H9 (cell line): ENCODE measurements around the gene PMM2. TPM values are rescaled to one million over a fixed set of nuclear protein-coding genes. Genes with fewer than 3 reads are reported as not detected.

Experiments used
- DNase-seq: peaks from one replicate; pipeline ENCODE4 v3.0.0-alpha.2; 2017
- H2AFZ ChIP-seq: one replicate; pipeline ENCODE4 v1.6.1; 2013; ENCODE audit warnings: mild to moderate bottlenecking, low read length, control low read depth, moderate library complexity
- H2AK5ac ChIP-seq: 2 replicates; pipeline ENCODE4 v1.6.1; 2013; ENCODE audit warnings: low read length, control low read depth, mixed read lengths; ENCODE audit not compliant: insufficient read length
- H2BK120ac ChIP-seq: one replicate; pipeline ENCODE4 v1.6.1; 2013; ENCODE audit warnings: low read depth, mild to moderate bottlenecking, low read length, control low read depth, inconsistent platforms; ENCODE audit not compliant: poor library complexity, severe bottlenecking
- H2BK12ac ChIP-seq: 2 replicates; pipeline ENCODE4 v1.6.1; 2013; ENCODE audit warnings: low read length, control low read depth, mixed read lengths, low read depth; ENCODE audit not compliant: insufficient read length
- H2BK15ac ChIP-seq: 2 replicates; pipeline ENCODE4 v1.6.1; 2013; ENCODE audit warnings: low read depth, low read length, control low read depth
- H2BK20ac ChIP-seq: one replicate; pipeline ENCODE4 v1.6.1; 2013; ENCODE audit warnings: low read depth, mild to moderate bottlenecking, low read length, control low read depth, inconsistent platforms; ENCODE audit not compliant: poor library complexity, severe bottlenecking
- H2BK5ac ChIP-seq: 2 replicates; pipeline ENCODE4 v1.6.1; 2013; ENCODE audit warnings: low read length, control low read depth, mixed read lengths; ENCODE audit not compliant: insufficient read length
- H3K14ac ChIP-seq: 2 replicates; pipeline ENCODE4 v1.6.1; 2013; ENCODE audit warnings: low read length, control low read depth; ENCODE audit not compliant: insufficient read depth
- H3K18ac ChIP-seq: 2 replicates; pipeline ENCODE4 v1.6.1; 2013; ENCODE audit warnings: low read depth, mild to moderate bottlenecking, mixed read lengths, low read length, control low read depth; ENCODE audit not compliant: insufficient read length
- H3K23ac ChIP-seq: 2 replicates; pipeline ENCODE4 v1.6.1; 2013; ENCODE audit warnings: low read length, control low read depth, mixed read lengths, low read depth; ENCODE audit not compliant: insufficient read length
- H3K23me2 ChIP-seq: 2 replicates; pipeline ENCODE4 v1.6.1; 2013; ENCODE audit warnings: low read depth, mild to moderate bottlenecking, mixed read lengths, low read length, control low read depth; ENCODE audit not compliant: insufficient read length, poor library complexity, severe bottlenecking
- H3K27ac ChIP-seq: 2 replicates; pipeline ENCODE4 v1.5.1; 2013; ENCODE audit warnings: low read length, control low read depth, mixed read lengths, low read depth; ENCODE audit not compliant: insufficient read length
- H3K27me3 ChIP-seq: 2 replicates; pipeline ENCODE4 v1.6.1; 2013; ENCODE audit warnings: low read length, control low read depth, inconsistent platforms; ENCODE audit not compliant: insufficient read depth
- H3K4ac ChIP-seq: 2 replicates; pipeline ENCODE4 v1.6.1; 2013; ENCODE audit warnings: low read depth, mild to moderate bottlenecking, control low read depth, inconsistent platforms, low read length, moderate library complexity
- H3K4me1 ChIP-seq: 2 replicates; pipeline ENCODE4 v1.6.1; 2013; ENCODE audit warnings: low read length, control low read depth, inconsistent platforms; ENCODE audit not compliant: insufficient read depth
- H3K4me2 ChIP-seq: 2 replicates; pipeline ENCODE4 v1.6.1; 2013; ENCODE audit warnings: low read length, control low read depth, mixed read lengths; ENCODE audit not compliant: insufficient read length, insufficient read depth
- H3K56ac ChIP-seq: 2 replicates; pipeline ENCODE4 v1.6.1; 2013; ENCODE audit warnings: low read depth, mild to moderate bottlenecking, mixed read lengths, low read length, control low read depth; ENCODE audit not compliant: insufficient read length
- H3K79me1 ChIP-seq: 2 replicates; pipeline ENCODE4 v1.6.1; 2013; ENCODE audit warnings: low read depth, mild to moderate bottlenecking, moderate library complexity, low read length, control low read depth, inconsistent platforms; ENCODE audit not compliant: insufficient read depth, poor library complexity, severe bottlenecking
- H3K79me2 ChIP-seq: 2 replicates; pipeline ENCODE4 v1.6.1; 2013; ENCODE audit warnings: low read length, control low read depth, inconsistent platforms; ENCODE audit not compliant: insufficient read depth
- H3K9ac ChIP-seq: 2 replicates; pipeline ENCODE4 v1.6.1; 2013; ENCODE audit warnings: low read length, control low read depth, mixed read lengths; ENCODE audit not compliant: insufficient read length; ENCODE audit errors: extremely low read depth
- H3K9me3 ChIP-seq: one replicate; pipeline ENCODE4 v1.6.1; 2013; ENCODE audit warnings: low read depth, low read length, inconsistent platforms; ENCODE audit not compliant: control insufficient read depth
- H3T11ph ChIP-seq: one replicate; pipeline ENCODE4 v1.6.1; 2013; ENCODE audit warnings: mild to moderate bottlenecking, low read length, control low read depth, inconsistent platforms
- H4K20me1 ChIP-seq: one replicate; pipeline ENCODE4 v1.6.1; 2013; ENCODE audit not compliant: control insufficient read depth, insufficient read length, insufficient read depth
- H4K5ac ChIP-seq: 2 replicates; pipeline ENCODE4 v1.6.1; 2013; ENCODE audit warnings: low read depth, mild to moderate bottlenecking, mixed read lengths, low read length, control low read depth; ENCODE audit not compliant: insufficient read length
- H4K8ac ChIP-seq: replicated peaks from 2 replicates; pipeline ENCODE4 v1.6.1; 2013; ENCODE audit warnings: low read length, control low read depth, mixed read lengths, low read depth; ENCODE audit not compliant: insufficient read length
- H4K91ac ChIP-seq: 2 replicates; pipeline ENCODE4 v1.6.1; 2013; ENCODE audit warnings: low read depth, mild to moderate bottlenecking, moderate library complexity, mixed read lengths, low read length, control low read depth; ENCODE audit not compliant: insufficient read length
- H3K27ac Mint-ChIP-seq, 3 experiments: 2 replicates in 2 of 3; 3 replicates in 1 of 3; pipeline ENCODE4 v1.8.0; 2020 to 2021; ENCODE audit warnings: mixed read lengths in 3 of 3, mild to moderate bottlenecking in 1 of 3, moderate library complexity in 1 of 3
- H3K27me3 Mint-ChIP-seq: 2 replicates; pipeline ENCODE4 v1.8.0; 2021; ENCODE audit warnings: low read depth, mild to moderate bottlenecking, moderate library complexity, mixed read lengths
- H3K36me3 Mint-ChIP-seq, 3 experiments: 2 replicates in 2 of 3; 3 replicates in 1 of 3; pipeline ENCODE4 v1.8.0; 2020 to 2021; ENCODE audit warnings: low read depth in 3 of 3, mixed read lengths in 3 of 3; ENCODE audit not compliant: insufficient read depth in 1 of 3
- H3K4me1 Mint-ChIP-seq, 2 experiments: 2 replicates each; pipeline ENCODE4 v1.8.0; 2020; ENCODE audit warnings: mixed read lengths in 2 of 2
- H3K4me3 Mint-ChIP-seq, 2 experiments: 2 replicates in 1 of 2; 3 replicates in 1 of 2; pipeline ENCODE4 v1.8.0; 2020 to 2021; ENCODE audit warnings: mild to moderate bottlenecking in 2 of 2, mixed read lengths in 2 of 2, moderate library complexity in 1 of 2
- H3K9me3 Mint-ChIP-seq, 2 experiments: 2 replicates in 1 of 2; 3 replicates in 1 of 2; pipeline ENCODE4 v1.8.0; 2020; ENCODE audit warnings: mild to moderate bottlenecking in 2 of 2, mixed read lengths in 2 of 2, moderate library complexity in 1 of 2
- WGBS: extraction: QIAGEN DNeasy Blood & Tissue Kit; methylation state at CpG from one replicate; pipeline ENCODE4 v1.1.7; 2013; ENCODE audit warnings: missing lambda C conversion rate, low lambda C conversion rate, mixed read lengths; ENCODE audit not compliant: insufficient read length; ENCODE audit errors: extremely low coverage; 5-methylcytosine and 5-hydroxymethylcytosine counted together
- total RNA-seq: library from RNA; stranded (reverse); gene quantifications from 2 replicates; pipeline ENCODE4 v1.2.1, GENCODE V29; 2021
- TF ChIP-seq, protein P1 (sequence below): fragments of 200-600 bp; sonication (generic); conservative IDR thresholded peaks from 3 replicates; pipeline ENCODE4 v1.8.0; 2021; ENCODE audit warnings: antibody characterized with exemption, mild to moderate bottlenecking

PMM2 gene
- total RNA-seq, 1 experiment from 2014 or later = 82.7 TPM

DNA sequence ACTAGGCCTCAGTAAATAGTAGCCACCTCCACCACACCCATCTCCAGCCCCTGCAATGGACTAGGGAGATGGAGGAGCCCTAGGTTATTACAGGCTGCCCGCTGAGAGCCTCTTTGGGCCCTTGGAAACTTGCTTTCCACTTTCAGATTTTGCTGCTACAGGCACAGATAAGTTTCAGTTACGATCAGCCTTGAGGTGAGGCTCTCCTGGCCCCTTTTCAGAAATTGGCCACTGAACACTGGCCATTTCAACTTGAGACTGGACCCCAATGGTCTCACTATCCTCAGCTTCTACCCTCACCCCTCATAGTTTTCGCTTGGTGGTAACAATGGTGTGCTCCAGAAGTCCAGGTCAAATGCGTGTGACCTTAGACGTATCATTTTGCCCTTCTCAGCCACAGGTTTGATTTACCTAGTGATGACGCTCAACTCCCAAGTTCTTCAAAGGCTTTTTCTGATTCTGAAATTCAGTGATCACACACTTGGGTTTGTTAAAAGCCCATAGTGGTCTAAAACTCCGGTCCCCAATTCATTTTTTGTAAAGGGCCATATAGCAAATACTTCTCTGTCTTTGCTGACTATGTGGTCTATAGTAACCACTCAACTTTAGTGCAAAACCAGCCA is 1.0 kb downstream of the PMM2 start:
- no peak overlapping the region for H3K23ac ChIP-seq
- TF ChIP-seq, protein P1, sequence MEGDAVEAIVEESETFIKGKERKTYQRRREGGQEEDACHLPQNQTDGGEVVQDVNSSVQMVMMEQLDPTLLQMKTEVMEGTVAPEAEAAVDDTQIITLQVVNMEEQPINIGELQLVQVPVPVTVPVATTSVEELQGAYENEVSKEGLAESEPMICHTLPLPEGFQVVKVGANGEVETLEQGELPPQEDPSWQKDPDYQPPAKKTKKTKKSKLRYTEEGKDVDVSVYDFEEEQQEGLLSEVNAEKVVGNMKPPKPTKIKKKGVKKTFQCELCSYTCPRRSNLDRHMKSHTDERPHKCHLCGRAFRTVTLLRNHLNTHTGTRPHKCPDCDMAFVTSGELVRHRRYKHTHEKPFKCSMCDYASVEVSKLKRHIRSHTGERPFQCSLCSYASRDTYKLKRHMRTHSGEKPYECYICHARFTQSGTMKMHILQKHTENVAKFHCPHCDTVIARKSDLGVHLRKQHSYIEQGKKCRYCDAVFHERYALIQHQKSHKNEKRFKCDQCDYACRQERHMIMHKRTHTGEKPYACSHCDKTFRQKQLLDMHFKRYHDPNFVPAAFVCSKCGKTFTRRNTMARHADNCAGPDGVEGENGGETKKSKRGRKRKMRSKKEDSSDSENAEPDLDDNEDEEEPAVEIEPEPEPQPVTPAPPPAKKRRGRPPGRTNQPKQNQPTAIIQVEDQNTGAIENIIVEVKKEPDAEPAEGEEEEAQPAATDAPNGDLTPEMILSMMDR = no peak
- Mint-ChIP-seq H3K4me3 (peak overlapping the region; percentile 93 to 95), H3K27me3 (no peaks in the 10 kb centered on the region), H3K9me3 (no peaks in the 10 kb centered on the region), H3K4me1 (peaks cover 16 to 19% of the 10 kb centered on the region in 2 experiments), H3K36me3 (peaks cover 16 to 42% (median 41%) of the 10 kb centered on the region in 3 experiments; a peak in 6 of 7 replicates), H3K27ac (peak overlapping the region; percentile 5 to 77 (median 41); a peak in 2 of 7 replicates)
- no peak overlapping the region for H3K4ac ChIP-seq
- no peak overlapping the region for H2BK15ac ChIP-seq
- H3K18ac ChIP-seq = no peak overlapping the region
- no peak overlapping the region for H2BK5ac ChIP-seq
- no peak overlapping the region for H4K5ac ChIP-seq
- H2AFZ ChIP-seq = no peak overlapping the region
- 0 out of 2 replicates have a peak, but pooled peaks cover 2% of the 10 kb centered on the region for H3K4me1 ChIP-seq
- H3K9ac ChIP-seq = peak overlapping the region; percentile 86
- H3K4me2 ChIP-seq = peak overlapping the region; percentile 98
- no CpG with 5 or more reads among the region's 7 CpGs for WGBS
- no peak overlapping the region for H2BK20ac ChIP-seq
- H3K56ac ChIP-seq = no peak overlapping the region
- no peak overlapping the region for H2AK5ac ChIP-seq
- H2BK120ac ChIP-seq = no peak overlapping the region
- no peaks in the 10 kb centered on the region for H3K79me1 ChIP-seq
- no peak overlapping the region for H3K27ac ChIP-seq
- no peaks in the 10 kb centered on the region for H3K27me3 ChIP-seq
- no peak overlapping the region for H3K14ac ChIP-seq
- no peak for DNase-seq
- no peak overlapping the region for H2BK12ac ChIP-seq
- no peak overlapping the region for H4K8ac ChIP-seq
- peaks cover 4% of the 10 kb centered on the region for H3K23me2 ChIP-seq
- no peak overlapping the region for H3T11ph ChIP-seq
- peaks cover 18% of the 10 kb centered on the region for H3K79me2 ChIP-seq
- H4K20me1 ChIP-seq = no peaks in the 10 kb centered on the region
- no peaks in the 10 kb centered on the region for H3K9me3 ChIP-seq
- H4K91ac ChIP-seq = no peak overlapping the region
